ENCODE measurements around the gene PAX8. TPM values are rescaled to one million over a fixed set of nuclear protein-coding genes. Genes with fewer than 3 reads are reported as not detected.

The PAX8 gene
- total RNA-seq, 1 experiment from 2014 or later, result 7.5 TPM

DNA sequence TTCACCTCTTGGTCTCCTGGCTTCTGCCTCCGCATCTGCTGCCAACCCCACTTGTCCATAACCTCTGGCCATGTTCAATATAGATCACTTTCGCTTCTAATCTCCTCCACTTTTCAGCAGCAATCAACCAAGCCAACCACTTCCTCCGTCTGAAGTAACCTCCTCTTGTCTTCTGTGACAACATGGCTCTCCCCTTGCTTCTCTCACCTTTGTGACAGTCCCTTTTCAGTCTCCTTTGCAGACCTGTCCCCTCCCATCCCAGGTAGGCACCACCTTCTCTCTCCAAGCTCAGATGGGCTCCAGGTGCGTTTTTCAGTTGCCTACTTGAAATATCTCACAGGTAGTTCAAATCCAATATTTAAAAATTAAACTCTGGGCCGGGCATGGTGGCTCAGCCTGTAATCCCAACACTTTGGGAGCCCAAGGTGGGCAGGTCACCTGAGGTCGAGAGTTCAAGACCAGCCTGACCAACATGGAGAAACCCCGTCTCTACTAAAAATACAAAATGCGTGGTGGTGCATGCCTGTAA, 109.7 kb downstream of the PAX8 start:
- Mint-ChIP-seq H3K36me3 (ENCODE audit: insufficient read depth, unreplicated experiment) (no peaks in the 10 kb centered on the region), H3K4me1 (ENCODE audit: low read depth, unreplicated experiment) (peaks cover 15% of the 10 kb centered on the region), H3K4me3 (ENCODE audit: unreplicated experiment) (no peak overlapping the region), H3K27me3 (ENCODE audit: insufficient read depth, unreplicated experiment) (no peaks in the 10 kb centered on the region), H3K9me3 (ENCODE audit: unreplicated experiment) (no peaks in the 10 kb centered on the region), H3K27ac (ENCODE audit: unreplicated experiment) (no peak overlapping the region)
- no peak overlapping the region for H3K4me3 ChIP-seq (ENCODE audit: low read depth, low read length)
- peaks cover 6% of the 10 kb centered on the region; the same call in 1 of the 2 replicates for H3K4me1 ChIP-seq
- no peak for DNase-seq
- TF ChIP-seq, protein P1, sequence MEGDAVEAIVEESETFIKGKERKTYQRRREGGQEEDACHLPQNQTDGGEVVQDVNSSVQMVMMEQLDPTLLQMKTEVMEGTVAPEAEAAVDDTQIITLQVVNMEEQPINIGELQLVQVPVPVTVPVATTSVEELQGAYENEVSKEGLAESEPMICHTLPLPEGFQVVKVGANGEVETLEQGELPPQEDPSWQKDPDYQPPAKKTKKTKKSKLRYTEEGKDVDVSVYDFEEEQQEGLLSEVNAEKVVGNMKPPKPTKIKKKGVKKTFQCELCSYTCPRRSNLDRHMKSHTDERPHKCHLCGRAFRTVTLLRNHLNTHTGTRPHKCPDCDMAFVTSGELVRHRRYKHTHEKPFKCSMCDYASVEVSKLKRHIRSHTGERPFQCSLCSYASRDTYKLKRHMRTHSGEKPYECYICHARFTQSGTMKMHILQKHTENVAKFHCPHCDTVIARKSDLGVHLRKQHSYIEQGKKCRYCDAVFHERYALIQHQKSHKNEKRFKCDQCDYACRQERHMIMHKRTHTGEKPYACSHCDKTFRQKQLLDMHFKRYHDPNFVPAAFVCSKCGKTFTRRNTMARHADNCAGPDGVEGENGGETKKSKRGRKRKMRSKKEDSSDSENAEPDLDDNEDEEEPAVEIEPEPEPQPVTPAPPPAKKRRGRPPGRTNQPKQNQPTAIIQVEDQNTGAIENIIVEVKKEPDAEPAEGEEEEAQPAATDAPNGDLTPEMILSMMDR (IDR thresholded peaks at IDR 0.05; ENCODE audit: insufficient read depth in 1 of 2, low read depth in 1 of 2, low read length in 1 of 2, severe bottlenecking in 1 of 2, unreplicated experiment in 1 of 2), result no peak
- ChIA-PET CTCF (no interaction called here), POLR2A (interaction anchor here (0.7 kb wide), 1 partner anchor 28 kb away, joined by 3 read pairs; no protein-coding TSS in a partner anchor)
- 0 out of 2 replicates have a peak, but pooled peaks cover 2% of the 10 kb centered on the region for H3K36me3 ChIP-seq (ENCODE audit: control insufficient read depth, insufficient read depth, low read length)
- intact Hi-C loops (cut with micrococcal nuclease; ENCODE audit: unreplicated experiment), result loop anchor here (5.0 kb wide), 1 partner anchor 537 kb away; no protein-coding TSS in a partner anchor
- no peaks in the 10 kb centered on the region for H3K27me3 ChIP-seq (replicated peaks; ENCODE audit: control insufficient read depth, insufficient read depth, low read length)
- H3K9me3 ChIP-seq, result no peaks in the 10 kb centered on the region
- BruUV-seq (replicated peaks), result no TSS peak

DNA sequence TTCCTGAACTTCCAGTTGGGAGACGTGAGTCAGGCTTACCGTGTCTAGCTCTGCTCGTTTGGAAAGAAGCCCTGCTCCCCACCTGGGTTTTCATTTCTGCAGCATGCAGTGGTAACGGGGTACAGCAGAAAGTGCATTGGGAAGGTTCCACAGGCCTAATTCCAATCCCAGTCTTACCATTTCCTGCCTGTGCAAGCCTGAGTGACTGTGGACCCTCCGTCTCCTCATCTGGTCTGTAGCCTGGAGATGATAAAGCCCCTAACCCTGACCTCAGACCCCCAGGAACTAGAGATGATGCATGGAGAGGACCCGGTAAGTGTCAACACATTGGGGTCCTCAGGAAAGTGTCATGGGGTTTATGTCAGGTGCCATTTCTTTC, 110.8 kb downstream of the PAX8 start:
- POLR2A ChIA-PET, result no interaction called here
- H3K4me1 ChIP-seq, result peaks cover 8% of the 10 kb centered on the region; the same call in 1 of the 2 replicates
- BruUV-seq (replicated peaks), result no TSS peak

DNA sequence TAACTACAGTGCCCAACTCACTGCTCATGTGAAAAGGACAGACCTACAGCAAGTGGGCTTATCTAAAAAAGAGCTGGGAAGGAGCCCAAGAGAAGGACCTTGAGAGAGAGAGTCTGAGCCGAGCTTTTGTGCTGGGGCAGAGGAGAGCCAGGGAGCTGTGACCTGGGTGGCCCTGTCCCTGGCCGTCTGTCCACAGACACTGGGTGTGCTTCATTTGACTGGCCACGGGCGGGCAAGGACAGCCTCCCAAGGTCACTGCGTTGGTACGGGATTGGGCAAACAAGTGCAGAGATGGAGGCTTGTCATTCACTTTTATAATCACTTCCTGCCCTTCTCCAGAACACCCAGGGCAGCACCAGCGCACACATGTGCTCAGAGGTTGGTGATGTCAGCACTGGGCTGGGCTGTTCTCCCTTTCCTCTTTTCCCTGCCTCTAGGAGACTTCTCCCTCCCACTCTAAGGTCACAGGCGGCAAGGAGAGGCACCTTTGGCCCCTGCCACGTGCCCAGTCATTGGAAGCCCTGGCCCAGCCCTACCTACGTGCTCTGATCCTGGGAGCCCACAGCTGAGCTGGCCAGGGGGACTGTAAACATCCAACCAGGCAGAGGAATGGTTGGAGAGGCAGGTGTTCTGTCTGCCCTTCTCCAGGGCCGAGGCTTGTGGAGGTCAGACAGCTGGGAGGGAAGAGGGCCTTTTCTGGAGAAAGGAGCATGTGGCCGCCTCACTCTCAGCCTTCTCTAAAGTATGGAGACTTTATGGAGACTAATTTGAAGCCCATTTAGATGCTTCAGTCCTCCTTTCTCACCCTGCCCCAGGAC, 111.4 kb downstream of the PAX8 start:
- intact Hi-C loops (cut with micrococcal nuclease; ENCODE audit: unreplicated experiment), result loop anchor here (5.0 kb wide), 1 partner anchor 535 kb away; no protein-coding TSS in a partner anchor
- DNase-seq, result no peak
- Histone ChIP-seq H3K36me3 (ENCODE audit: control insufficient read depth, insufficient read depth, low read length) (0 out of 2 replicates have a peak, but pooled peaks cover 2% of the 10 kb centered on the region), H3K9me3 (no peaks in the 10 kb centered on the region), H3K27me3 (replicated peaks; ENCODE audit: control insufficient read depth, insufficient read depth, low read length) (no peaks in the 10 kb centered on the region), H3K4me3 (ENCODE audit: low read depth, low read length) (no peak overlapping the region), H3K4me1 (peaks cover 8% of the 10 kb centered on the region; the same call in 1 of the 2 replicates)
- POLR2A ChIA-PET, result no interaction called here
- Mint-ChIP-seq H3K36me3 (ENCODE audit: insufficient read depth, unreplicated experiment) (no peaks in the 10 kb centered on the region), H3K4me1 (ENCODE audit: low read depth, unreplicated experiment) (peaks cover 13% of the 10 kb centered on the region), H3K9me3 (ENCODE audit: unreplicated experiment) (no peaks in the 10 kb centered on the region), H3K27ac (ENCODE audit: unreplicated experiment) (no peak overlapping the region), H3K4me3 (ENCODE audit: unreplicated experiment) (no peak overlapping the region), H3K27me3 (ENCODE audit: insufficient read depth, unreplicated experiment) (no peaks in the 10 kb centered on the region)
- CTCF ChIA-PET, result interaction anchor here (1.4 kb wide), 1 partner anchor 87 kb away, joined by 3 read pairs; no protein-coding TSS in a partner anchor
- BruUV-seq (replicated peaks), result no TSS peak
- TF ChIP-seq, protein P1 (IDR thresholded peaks at IDR 0.05; ENCODE audit: insufficient read depth in 1 of 2, low read depth in 1 of 2, low read length in 1 of 2, severe bottlenecking in 1 of 2, unreplicated experiment in 1 of 2), result no peak

More for the DNA sequence above, 110.8 kb downstream of the PAX8 start:
- CTCF ChIA-PET, result no interaction called here
- TF ChIP-seq, protein P1 (IDR thresholded peaks at IDR 0.05; ENCODE audit: insufficient read depth in 1 of 2, low read depth in 1 of 2, low read length in 1 of 2, severe bottlenecking in 1 of 2, unreplicated experiment in 1 of 2), result no peak
- intact Hi-C loops (cut with micrococcal nuclease; ENCODE audit: unreplicated experiment), result loop anchor here (5.0 kb wide), 1 partner anchor 536 kb away; no protein-coding TSS in a partner anchor
- Histone ChIP-seq H3K4me3 (ENCODE audit: low read depth, low read length) (no peak overlapping the region), H3K9me3 (no peaks in the 10 kb centered on the region), H3K27me3 (replicated peaks; ENCODE audit: control insufficient read depth, insufficient read depth, low read length) (no peaks in the 10 kb centered on the region), H3K36me3 (ENCODE audit: control insufficient read depth, insufficient read depth, low read length) (0 out of 2 replicates have a peak, but pooled peaks cover 2% of the 10 kb centered on the region)
- Mint-ChIP-seq H3K27ac (ENCODE audit: unreplicated experiment) (no peak overlapping the region), H3K27me3 (ENCODE audit: insufficient read depth, unreplicated experiment) (no peaks in the 10 kb centered on the region), H3K9me3 (ENCODE audit: unreplicated experiment) (no peaks in the 10 kb centered on the region), H3K4me1 (ENCODE audit: low read depth, unreplicated experiment) (peaks cover 18% of the 10 kb centered on the region), H3K36me3 (ENCODE audit: insufficient read depth, unreplicated experiment) (no peaks in the 10 kb centered on the region), H3K4me3 (ENCODE audit: unreplicated experiment) (no peak overlapping the region)
- DNase-seq, result no peak

Measured in Caco-2 (cell line).